Stimulated activated naive CD8-positive, alpha-beta T cell treated with anti-CD3 and anti-CD28 coated beads, Interleukin-15, amount 100 ng/mL, for 72 hours (primary cell): Measurements from ENCODE around the gene ILKAP.

Experiments used
- ATAC-seq: fragments of 150-1000 bp; cut with Tn5 transposase; 2 replicates; pipeline ENCODE4 v1.10.0; 2021; ENCODE audit warnings: mild to moderate bottlenecking, moderate library complexity
- DNase-seq, 2 donors: peaks; one replicate each; pipeline ENCODE4 v3.0.0; 2021 to 2022
- H3K27ac Mint-ChIP-seq, 2 donors: one replicate each; pipeline ENCODE4 v1.8.0; 2022; ENCODE audit warnings: mild to moderate bottlenecking in 2 of 2, mixed read lengths in 2 of 2, moderate library complexity in 2 of 2
- H3K27me3 Mint-ChIP-seq: one replicate; pipeline ENCODE4 v1.8.0; 2022; ENCODE audit warnings: mixed read lengths
- H3K4me1 Mint-ChIP-seq: one replicate; pipeline ENCODE4 v1.8.0; 2022; ENCODE audit warnings: mild to moderate bottlenecking, mixed read lengths
- H3K4me3 Mint-ChIP-seq, 2 donors: one replicate each; pipeline ENCODE4 v1.8.0; 2022; ENCODE audit warnings: mild to moderate bottlenecking in 2 of 2, mixed read lengths in 2 of 2, moderate library complexity in 1 of 2
- H3K9me3 Mint-ChIP-seq, 2 donors: one replicate each; pipeline ENCODE4 v1.8.0; 2022; ENCODE audit warnings: mixed read lengths in 2 of 2

Gene ILKAP

DNA sequence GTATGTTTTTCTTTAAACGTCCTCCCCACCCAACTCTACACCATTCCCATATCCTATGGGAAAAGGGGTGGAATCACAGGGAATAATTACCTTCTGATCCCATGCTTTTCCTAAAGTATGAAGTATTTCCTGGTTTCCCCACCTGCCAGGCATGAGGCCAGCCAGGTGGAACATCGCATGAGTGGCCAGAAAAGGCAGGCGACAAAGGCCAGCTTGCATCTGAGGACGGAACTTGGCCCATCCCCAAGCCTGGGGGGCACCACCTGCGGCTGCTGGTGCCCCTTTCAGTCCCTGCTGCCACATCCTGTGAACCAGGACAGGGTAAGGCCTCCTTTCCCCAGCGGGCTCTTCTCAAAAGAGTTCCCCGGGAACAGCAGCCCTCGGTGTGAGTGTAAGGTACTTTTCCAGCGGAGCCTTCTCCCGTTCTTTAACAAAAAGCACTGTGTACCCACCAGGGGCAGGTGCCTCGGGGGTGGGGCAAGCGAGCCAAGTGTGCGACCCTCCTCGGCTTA lies 45.9 kb downstream of the ILKAP start:
- DNase-seq (no peak), ATAC-seq (no peak)
- no peak overlapping the region for H3K27ac Mint-ChIP-seq
- H3K4me3 Mint-ChIP-seq, result no peak overlapping the region
- H3K4me1 Mint-ChIP-seq, result peaks cover 19% of the 10 kb centered on the region
- peaks cover 0 to 10% of the 10 kb centered on the region in 2 donors for H3K9me3 Mint-ChIP-seq
- H3K27me3 Mint-ChIP-seq, result peaks cover 37% of the 10 kb centered on the region

DNA sequence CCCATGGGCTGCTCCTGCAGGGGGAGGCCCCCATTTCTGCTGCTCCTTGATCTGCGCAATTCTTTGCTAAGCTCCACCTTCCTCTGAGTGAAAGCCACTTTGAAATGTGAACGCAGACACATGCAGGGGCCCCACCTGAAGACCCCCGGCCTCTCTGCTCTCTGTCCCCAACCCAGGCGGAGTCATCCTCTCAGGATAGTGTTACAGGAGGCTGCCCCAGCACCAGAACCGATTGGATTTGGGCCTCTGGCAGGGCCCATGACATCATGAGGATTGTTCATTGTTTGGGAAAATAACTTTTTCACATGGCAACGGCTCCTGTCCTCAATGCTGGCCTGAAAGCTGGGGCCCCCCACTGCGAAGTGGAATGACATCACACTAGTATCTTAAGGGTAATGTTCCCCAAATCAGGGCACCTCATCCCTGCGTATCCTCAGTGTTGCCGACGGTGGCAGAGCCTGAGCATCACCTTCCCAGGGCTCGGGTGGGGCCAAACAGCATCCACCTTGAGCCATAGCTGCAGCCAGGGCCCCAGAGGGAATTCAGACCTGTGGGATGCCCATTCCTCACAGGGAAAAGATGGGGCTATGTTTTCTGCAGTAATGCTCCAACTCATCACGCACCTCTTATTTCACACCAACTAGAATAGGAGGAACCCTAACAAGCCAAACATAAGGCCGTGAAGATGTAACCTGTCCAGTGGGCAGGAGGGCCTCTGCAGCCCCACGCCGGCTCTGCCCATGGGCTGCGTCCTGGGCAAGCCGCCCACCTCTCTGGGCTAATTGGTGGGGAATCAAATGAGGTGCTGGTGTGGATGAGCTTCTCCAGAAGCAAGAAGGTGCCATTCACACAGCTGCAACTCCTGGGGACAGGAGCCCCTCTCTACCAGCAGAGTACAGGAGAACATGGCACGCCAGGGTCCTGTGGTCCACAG lies 47.5 kb downstream of the ILKAP start:
- Mint-ChIP-seq H3K27ac (no peak overlapping the region), H3K9me3 (peaks cover 0 to 10% of the 10 kb centered on the region in 2 donors), H3K4me1 (peaks cover 19% of the 10 kb centered on the region), H3K4me3 (no peak overlapping the region), H3K27me3 (peaks cover 22% of the 10 kb centered on the region)
- DNase-seq, result no peak
- ATAC-seq, result no peak

- Mint-ChIP-seq H3K9me3 (peaks cover 0 to 10% of the 10 kb centered on the region in 2 donors), H3K27me3 (peaks cover 13% of the 10 kb centered on the region), H3K4me1 (peaks cover 12% of the 10 kb centered on the region), H3K4me3 (no peak overlapping the region), H3K27ac (no peak overlapping the region)
- ATAC-seq (no peak), DNase-seq (no peak)
Measured at GRCh38 chr2:238155051-238155760, 48.3 kb downstream of the ILKAP start.

GRCh38 chr2:238154570-238154969 lies 48.9 kb downstream of the ILKAP start:
- H3K9me3 Mint-ChIP-seq, result peaks cover 0 to 10% of the 10 kb centered on the region in 2 donors
- H3K27ac Mint-ChIP-seq, result no peak overlapping the region
- no peak for ATAC-seq
- H3K4me3 Mint-ChIP-seq, result no peak overlapping the region
- H3K4me1 Mint-ChIP-seq, result peaks cover 6% of the 10 kb centered on the region
- peaks cover 7% of the 10 kb centered on the region for H3K27me3 Mint-ChIP-seq
- DNase-seq, result no peak

DNA sequence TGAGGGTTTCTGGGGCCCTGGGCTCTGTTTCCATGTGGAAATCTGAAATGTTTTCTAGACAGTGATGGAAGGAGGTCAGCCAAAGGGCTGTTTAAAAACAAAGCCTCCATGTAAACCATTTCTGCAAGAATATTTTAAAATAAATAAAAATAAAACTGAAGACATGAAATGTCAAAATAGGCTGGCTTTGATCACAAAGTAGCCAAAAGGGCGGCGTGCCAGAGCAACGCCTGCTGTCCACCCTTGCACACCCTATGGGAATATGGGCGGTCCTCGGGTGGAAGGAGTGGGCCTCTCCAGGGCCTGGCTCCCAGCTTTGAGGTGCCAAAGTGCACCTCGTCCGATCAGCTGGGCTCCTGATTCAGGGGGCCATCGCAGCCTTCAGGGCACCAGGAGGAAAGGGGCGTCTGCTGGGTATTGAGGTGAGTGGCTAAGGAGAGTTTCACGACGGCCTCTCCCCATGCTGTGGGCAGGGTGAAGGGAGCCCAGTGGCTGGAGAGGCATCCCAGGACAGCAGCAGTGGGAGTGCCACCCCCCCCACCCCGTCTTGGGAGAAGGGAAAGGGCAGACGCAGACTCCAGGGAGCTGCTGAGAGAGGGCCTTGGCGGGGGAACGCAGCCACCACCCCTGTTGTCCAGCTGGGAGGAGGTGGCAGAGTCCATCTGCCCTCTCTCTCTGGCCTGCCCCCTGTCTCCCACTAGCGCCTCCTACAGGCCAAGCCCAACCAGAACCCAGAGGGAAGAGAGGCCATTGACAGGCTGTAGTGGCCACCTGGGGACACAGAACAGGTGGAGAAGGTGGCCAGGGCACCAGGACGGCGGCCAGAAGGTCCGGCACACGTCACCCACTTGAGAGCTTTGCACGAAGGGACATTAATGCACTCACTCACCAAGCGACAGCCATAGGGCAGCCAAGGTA lies 50.5 kb downstream of the ILKAP start:
- Mint-ChIP-seq H3K9me3 (peaks cover 0 to 10% of the 10 kb centered on the region in 2 donors), H3K4me1 (no peaks in the 10 kb centered on the region), H3K4me3 (no peak overlapping the region), H3K27me3 (no peaks in the 10 kb centered on the region), H3K27ac (peak overlapping the region in 1 of 2 donors; percentile 80)
- ATAC-seq (no peak), DNase-seq (no peak)

DNA sequence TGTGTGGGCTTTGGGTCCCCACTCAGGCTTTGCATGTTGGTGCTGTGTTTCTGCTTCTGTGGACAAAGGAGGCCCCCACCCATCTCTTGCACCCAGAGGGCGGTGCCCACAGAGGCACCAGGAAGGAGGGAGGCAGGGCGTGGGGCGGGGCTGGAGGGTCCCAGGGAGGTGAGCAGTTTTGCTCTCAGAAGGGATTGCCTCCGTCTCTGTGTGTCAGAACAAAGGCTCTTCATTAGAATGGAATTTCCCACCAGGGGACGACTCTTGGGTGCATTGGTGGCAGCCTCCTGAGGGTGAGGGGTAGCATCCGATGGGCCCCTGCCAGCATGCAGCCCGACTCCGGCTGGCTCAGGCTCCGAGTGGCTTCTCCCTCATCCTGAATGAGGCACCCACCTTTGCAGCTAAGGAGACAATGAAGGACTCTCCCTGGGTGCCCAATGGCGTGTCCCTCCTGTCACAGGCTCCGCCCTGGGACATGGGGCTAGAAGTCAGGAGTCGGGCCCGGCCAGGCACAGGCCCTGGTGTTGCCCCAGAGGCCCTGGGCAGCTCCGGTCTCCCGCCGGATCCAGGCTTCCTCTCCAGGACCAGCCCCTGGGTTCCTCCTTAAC lies 51.8 kb downstream of the ILKAP start:
- no peak for ATAC-seq
- Mint-ChIP-seq H3K27me3 (no peaks in the 10 kb centered on the region), H3K9me3 (peaks cover 0 to 10% of the 10 kb centered on the region in 2 donors), H3K4me3 (no peak overlapping the region), H3K27ac (no peak overlapping the region), H3K4me1 (no peaks in the 10 kb centered on the region)
- DNase-seq, result no peak

DNA sequence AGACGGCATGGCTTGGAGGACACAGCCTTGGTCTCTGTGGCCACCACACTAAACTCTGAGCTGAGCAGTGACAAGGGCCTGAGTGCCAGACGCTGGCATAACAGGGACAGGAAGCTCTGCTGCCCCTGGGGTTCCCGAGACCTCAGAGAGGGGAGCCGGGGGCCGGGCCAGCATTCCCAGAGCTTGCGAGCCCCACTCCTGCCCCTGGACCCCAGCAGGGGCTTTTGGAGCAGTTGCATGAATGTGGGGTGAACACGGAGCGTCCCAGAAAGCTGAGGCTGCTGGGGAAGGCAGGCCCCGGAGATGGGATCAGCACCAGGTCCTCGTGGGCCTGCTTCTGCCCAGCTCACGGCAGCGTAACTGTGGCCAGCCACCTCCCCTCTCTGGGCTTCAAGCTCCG lies 52.3 kb downstream of the ILKAP start:
- no peak overlapping the region for H3K4me3 Mint-ChIP-seq
- H3K9me3 Mint-ChIP-seq, result peaks cover 0 to 10% of the 10 kb centered on the region in 2 donors
- no peak overlapping the region for H3K27ac Mint-ChIP-seq
- DNase-seq, result no peak
- H3K27me3 Mint-ChIP-seq, result no peaks in the 10 kb centered on the region
- no peak for ATAC-seq
- no peaks in the 10 kb centered on the region for H3K4me1 Mint-ChIP-seq

- no peak overlapping the region for H3K27ac Mint-ChIP-seq
- H3K4me1 Mint-ChIP-seq, result no peaks in the 10 kb centered on the region
- H3K9me3 Mint-ChIP-seq, result peaks cover 0 to 10% of the 10 kb centered on the region in 2 donors
- H3K27me3 Mint-ChIP-seq, result no peaks in the 10 kb centered on the region
- DNase-seq, result no peak
- no peak for ATAC-seq
- H3K4me3 Mint-ChIP-seq, result no peak overlapping the region
Measured at GRCh38 chr2:238150686-238151085, 52.8 kb downstream of the ILKAP start.

DNA sequence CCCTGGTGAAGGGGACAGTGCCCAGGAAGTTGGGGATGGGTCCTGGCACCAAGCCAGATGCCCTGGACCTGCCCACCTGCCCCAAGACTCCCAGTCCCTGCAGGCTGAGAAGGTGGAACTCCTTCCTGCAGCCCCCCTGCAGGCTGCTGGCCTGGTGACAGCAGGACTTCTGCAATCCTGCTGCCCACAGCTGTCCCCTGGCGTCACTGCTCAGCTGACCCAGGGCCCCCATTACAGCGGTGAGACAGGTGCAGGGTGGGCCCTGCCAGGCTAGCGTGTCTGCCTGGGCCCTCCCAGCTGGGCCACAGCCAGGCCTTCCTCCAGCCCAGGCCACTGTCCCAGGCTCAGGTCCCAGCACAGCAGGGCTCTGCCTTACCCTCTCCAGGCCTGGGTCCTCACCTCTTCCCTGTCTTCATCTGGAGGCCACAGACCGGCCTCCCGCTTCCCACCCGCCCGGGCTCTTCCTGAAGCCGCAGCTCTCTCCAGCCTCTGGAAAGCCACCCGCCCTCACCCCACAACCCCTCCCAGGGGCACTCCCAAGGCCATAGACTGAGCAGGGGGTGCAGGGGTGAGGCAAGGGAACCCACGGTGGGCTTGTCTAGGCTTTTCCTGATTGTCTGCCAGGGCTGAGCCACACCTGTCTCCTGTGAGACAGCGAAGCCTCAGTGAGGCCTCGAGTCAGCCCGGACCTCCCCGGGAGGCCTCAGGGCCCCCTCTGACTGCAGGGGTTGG lies 53.5 kb downstream of the ILKAP start:
- peak; percentile 21 for ATAC-seq
- Mint-ChIP-seq H3K27ac (no peak overlapping the region), H3K27me3 (no peaks in the 10 kb centered on the region)

GRCh38 chr2:238148981-238149380 lies 54.5 kb downstream of the ILKAP start:
- DNase-seq (no peak), ATAC-seq (no peak)
- Mint-ChIP-seq H3K9me3 (peaks cover 0 to 3% of the 10 kb centered on the region in 2 donors), H3K4me1 (peaks cover under 1% of the 10 kb centered on the region), H3K27me3 (no peaks in the 10 kb centered on the region), H3K27ac (no peak overlapping the region), H3K4me3 (no peak overlapping the region)

More for the DNA sequence above, 53.5 kb downstream of the ILKAP start:
- DNase-seq, result no peak
- peaks cover 0 to 10% of the 10 kb centered on the region in 2 donors for H3K9me3 Mint-ChIP-seq
- H3K4me1 Mint-ChIP-seq, result no peaks in the 10 kb centered on the region
- no peak overlapping the region for H3K4me3 Mint-ChIP-seq

DNA sequence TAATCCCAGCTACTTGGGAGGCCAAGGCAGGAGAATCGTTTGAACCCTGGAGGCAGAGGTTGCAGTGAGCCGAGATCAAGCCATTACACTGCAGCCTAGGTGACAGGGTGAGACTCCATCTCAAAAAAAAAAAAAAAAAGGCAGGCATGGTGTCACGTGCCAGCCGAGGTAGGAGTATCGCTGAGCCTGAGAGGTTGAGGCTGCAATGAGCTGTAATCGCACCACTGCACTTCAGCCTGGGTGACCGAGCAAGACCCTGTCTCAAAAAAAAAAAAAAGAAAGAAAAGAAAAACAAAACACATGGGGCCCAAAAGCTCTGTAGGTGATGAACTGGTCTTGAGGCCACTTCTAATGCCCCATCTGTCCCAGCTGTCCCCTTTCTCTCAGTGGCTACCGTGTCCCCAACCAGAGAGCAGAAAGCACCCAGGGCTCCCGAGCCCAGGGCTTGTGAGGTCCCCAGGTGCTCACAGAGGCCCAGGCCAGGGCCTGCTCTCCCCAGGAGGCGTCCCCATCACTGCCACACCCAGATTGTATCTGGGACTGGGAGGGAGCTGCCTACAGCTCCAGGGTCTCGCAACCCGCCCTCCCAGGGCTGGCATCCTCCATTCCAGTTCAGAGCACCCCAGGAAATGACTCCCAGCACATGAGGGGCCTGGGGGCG lies 56.5 kb downstream of the ILKAP start:
- Mint-ChIP-seq H3K4me3 (no peak overlapping the region), H3K9me3 (no peaks in the 10 kb centered on the region), H3K27ac (no peak overlapping the region), H3K27me3 (no peaks in the 10 kb centered on the region), H3K4me1 (peaks cover 8% of the 10 kb centered on the region)
- ATAC-seq (no peak), DNase-seq (no peak)

- Mint-ChIP-seq H3K4me1 (peaks cover 18% of the 10 kb centered on the region), H3K27me3 (no peaks in the 10 kb centered on the region), H3K27ac (no peak overlapping the region), H3K4me3 (no peak overlapping the region), H3K9me3 (no peaks in the 10 kb centered on the region)
- DNase-seq, result no peak
- no peak for ATAC-seq
Measured at GRCh38 chr2:238145851-238146250, 57.6 kb downstream of the ILKAP start.

DNA sequence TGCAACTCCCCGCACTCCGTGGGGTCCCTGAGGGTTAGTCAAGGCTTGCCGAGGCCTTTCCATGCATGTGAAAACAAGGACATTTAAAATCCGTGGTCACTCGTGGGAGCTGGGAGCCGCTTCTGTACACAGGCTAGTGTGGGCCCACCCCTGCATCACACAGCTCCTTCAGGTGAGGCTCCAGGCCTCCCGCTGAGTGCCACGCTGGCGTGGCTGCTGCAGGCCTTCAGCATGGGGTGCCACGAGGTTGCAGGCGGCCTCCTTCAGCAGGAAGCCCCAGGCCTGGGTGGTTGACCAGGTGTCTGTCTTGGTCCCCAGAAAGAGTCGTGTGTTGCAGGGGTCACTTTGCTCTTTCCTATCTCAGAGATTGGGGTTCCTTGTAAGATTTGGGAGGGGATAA lies 58.4 kb downstream of the ILKAP start:
- Mint-ChIP-seq H3K4me1 (peaks cover 18% of the 10 kb centered on the region), H3K9me3 (no peaks in the 10 kb centered on the region), H3K27ac (no peak overlapping the region), H3K27me3 (no peaks in the 10 kb centered on the region), H3K4me3 (no peak overlapping the region)
- DNase-seq (no peak), ATAC-seq (no peak)

DNA sequence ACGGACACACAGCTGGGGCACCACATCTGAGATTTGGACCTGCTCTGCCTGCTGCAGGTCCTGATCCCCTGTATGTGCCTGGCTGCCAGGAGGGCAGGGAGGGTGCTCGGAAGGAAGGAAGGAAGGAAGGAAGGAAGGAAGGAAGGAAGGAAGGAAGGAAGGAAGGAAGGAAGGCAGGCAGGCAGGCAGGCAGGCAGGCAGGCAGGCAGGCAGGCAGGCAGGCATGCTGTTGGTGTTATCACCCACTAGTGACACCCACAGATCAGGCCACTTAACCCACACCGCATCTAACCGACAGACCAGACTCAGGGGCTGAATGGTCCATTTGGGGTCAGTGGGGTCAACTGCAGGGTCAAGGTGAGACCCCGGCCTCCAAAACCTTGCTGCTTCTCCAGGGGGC lies 59.2 kb downstream of the ILKAP start:
- no peaks in the 10 kb centered on the region for H3K9me3 Mint-ChIP-seq
- DNase-seq (no peak), ATAC-seq (no peak)
- H3K4me1 Mint-ChIP-seq, result peaks cover 18% of the 10 kb centered on the region
- H3K4me3 Mint-ChIP-seq, result no peak overlapping the region
- H3K27ac Mint-ChIP-seq, result no peak overlapping the region
- no peaks in the 10 kb centered on the region for H3K27me3 Mint-ChIP-seq
